Amniotic epithelial cell (primary cell): ENCODE measurements around the gene CALCA.
"Not testable (repeated sequence)": the region's sequence is repeated elsewhere in the genome, so short reads cannot be mapped to it uniquely, and the experiment has no call there.

Source experiments
- DNase-seq: peaks from one replicate; pipeline ENCODE4 v3.0.0-alpha.2; 2010; ENCODE audit warnings: low read depth

Gene CALCA, protein sequence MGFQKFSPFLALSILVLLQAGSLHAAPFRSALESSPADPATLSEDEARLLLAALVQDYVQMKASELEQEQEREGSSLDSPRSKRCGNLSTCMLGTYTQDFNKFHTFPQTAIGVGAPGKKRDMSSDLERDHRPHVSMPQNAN

DNA sequence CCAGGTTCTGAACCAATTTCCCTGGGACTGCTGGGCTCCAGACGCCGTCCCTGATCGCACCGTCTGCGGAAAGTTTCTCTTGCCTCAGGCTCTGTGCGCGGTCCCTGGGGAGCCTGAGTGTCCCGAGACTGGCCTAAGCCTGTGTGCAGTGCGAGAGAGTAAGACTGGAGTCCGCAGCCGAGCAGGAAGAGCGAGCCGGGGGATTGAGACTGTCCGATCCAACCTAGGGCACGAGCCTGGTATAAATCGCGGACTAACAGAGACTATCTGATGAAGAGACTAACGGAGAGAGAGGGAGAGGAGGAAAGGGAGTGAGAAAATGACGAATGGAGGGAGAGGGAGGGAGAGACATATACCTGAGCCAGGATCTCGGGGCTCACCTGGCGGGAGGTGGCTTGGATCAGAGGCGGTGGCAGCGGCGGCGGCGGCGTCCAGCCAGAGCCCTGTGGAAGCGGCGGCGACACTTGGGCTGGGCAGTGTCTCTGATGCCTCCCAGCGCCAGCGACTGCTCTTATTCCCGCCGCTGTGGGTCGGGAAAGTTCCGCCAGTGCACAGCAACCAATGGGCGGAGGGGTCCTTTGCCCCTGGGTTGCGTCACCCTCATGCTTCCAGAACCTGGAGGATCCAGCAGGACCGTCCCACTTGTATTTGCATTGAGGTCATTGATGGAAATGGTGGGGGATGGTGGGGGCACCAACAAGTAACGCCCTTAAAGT, at the start of gene CALCA:
Gene CALCA, minus strand, starts transcription at position 487 of the 716 bp plus-strand sequence. CDS start 1,159 bp downstream, outside the sequence.
- no peak for DNase-seq

DNA sequence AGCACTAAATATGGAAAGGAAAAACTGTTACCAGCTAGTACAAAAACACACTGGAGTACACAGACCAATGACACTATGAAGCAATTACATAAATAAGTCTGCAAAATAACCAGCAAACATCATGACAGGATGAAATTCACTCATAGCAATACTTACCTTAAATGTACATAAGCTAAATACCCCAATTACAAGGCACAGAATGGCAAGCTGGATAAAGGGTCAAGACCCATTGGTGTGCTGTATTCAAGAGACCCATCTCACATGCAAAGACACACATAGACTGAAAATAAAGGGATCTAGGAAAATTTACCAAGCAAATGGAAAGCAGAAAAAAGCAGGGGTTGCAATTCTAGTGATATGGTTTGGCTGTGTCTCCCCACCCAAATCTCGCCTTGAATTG, 44.0 kb upstream of the CALCA start:
- DNase-seq: no peak

DNA sequence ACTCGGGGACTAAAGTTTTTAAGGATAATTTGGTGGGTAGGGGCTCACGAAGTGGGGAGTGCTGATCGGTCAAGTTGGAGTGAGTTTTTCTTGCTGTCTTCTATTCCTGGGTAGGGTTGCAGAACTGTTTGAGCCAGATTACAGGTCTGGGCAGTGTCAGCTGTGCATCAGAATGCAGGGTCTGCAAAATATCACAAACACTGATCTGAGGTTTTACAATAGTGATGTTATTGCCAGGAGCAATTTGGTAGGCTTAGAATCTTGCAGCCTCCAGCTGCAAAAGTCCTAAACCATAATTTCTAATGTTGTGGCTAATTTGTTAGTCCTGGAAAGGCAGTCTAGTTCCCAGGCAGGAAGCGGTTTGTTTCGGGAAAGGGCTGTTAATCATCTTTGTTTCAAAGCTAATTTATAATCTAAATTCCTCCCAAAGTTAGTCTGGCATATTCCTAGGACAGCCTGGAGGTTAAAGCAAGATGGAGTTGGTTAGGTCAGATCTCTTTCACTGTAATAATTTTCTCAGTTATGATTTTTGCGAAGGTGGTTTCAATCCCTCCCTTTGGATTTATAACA, 39.7 kb upstream of the CALCA start:
- DNase-seq: no peak

DNA sequence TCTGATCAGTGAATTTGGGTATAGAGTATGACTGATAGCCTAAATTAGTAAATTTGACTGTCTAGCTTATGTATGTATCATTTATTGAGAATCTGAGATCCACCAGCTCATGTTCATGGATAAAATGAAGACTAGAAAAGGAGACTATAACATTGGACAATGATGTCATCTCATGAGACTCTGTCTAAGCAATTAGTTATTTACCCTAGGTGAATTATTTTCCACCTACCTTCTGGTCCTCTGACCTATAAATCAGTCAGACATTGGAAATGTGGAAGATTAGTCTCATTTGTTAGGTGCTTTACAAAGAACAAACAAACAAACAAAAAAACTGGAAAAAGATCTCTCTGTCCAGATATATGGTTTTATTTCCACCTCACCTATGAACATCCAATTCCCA, 38.7 kb upstream of the CALCA start:
- no peak for DNase-seq

DNA sequence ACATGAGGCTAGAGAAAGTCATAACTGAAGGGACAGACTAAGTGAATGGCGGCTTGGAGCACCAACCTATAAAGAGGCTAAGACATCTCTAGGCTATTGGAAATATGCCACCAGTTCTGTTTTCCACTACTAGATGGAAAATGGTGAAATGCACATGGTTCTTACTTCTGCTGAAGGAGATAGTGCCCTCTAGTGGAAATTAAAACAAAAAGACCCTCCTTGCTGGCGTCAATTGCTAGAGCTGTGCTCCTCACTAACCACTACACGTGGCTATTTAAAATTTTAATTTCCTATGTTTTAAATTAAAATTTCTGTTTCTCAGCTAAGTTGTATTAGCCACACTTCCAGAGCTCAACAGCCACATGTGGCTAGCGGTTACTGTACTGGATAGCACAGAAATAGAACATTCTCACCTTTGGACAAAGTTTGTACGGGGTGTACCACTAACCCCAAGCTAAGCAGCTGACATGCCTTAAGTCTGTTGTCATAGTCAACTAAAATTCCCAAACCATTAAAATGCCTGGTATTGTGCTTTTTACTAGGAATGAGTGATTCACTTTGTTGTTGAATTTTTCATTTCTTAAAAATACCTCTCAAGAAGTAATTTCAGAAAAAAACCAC, 34.1 kb upstream of the CALCA start:
- DNase-seq: peak; percentile 62

DNA sequence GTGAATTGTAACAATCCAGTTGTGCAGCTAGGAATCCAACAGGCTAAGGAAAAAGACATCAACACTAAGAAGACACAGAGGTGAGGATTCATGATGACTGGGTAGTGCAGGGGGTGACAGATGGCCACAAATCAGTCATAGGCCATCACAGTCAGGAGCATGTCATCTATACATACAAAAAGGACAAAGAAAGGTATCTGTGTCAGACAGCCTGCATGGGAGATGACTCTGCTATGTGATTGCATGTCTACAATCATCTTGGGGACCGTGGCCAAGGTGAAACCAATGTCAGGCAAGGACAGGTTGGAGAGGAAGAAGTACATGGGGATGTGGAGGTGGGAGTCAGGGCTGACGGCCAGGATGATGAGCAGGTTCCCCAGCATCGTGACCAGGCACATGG, 16.0 kb upstream of the CALCA start:
- not testable (repeated sequence) for DNase-seq

DNA sequence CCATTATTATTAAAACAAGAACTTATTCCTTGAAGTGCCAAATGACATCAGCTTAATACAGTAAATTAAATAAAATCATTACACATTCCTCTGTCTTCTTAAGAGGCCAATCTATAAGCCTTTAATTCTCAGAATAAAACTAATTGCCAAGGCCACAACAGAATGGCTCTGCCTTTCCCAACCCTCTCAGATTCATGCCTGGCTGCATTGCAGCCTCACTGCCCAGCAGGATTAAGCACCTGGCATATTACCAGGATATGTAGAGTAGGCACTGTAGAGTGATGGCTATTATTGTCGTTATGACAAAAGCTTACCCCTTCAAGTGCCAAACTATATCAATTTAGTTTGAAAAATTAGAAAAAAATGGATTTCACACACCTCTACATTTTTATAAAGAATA, 9.4 kb upstream of the CALCA start:
- DNase-seq: no peak

DNA sequence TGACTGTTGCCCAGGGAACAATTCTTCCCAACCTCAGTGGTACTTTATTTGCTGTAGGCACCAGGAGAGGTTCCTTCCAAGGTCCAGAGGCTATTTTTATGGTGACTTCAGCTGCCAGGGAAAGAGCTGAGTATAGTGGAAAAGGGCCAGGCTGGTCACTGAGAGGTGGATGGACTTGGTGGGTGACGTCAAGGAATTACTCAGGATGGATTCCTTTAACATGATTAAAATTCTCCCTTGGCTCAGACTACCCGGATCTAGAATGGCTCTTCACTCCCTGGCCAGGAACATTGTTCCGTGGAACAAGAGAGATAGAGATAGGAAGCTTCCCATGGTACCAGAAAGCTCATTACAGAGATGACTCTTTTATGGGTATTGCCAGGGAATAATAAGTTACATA, 8.7 kb upstream of the CALCA start:
- peak; percentile 44 for DNase-seq

DNA sequence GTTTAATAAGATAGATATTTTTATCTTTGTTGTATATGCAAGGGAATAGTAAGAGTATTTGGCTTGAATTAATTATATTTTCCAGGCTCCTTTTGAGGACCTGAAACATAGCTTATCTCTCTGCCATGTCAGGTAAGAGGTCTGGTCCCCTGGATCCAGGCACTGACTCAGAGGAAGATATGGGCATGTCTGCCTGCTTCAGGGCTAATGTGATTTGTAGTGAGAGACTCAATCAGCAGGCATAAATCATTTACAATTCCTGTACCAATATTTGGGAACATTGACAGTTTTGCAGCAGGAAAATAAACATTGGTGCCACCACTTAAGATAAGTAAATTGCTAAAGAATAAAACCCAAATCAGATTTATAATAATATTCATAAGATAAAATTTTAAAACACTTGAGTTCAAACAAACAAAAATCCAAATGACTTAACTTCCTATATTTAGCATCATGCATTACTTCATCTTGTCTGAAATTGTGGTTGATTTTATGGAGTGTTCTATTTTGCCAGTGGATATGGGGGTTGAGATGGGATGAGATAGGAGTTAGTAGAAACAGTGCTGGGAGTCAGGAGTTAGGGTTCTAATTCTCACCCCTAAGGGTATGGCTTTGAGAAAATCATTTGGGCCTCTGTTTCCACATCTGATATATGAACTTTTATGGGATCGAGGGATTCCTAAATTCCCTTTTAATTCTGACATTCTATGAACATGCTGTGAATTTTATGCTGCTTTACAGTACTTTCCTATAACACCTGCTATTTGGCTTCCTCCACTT, 5.1 kb upstream of the CALCA start:
- no peak for DNase-seq

DNA sequence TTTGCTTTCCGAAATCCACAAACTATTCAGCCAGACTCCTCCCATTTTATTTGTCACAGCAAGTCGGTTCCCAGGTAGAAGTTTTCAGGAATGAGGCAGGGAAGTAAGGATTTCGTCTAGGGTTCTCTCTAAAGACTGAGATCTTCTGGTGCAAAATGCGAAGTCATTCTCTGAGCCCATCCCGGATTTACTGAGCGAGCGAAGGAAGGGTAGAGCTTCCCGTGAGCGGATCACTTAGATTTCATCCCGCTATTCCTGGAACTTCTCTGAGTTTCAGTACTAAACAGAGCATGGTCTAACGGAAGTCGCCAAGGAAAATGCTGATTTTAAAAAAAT, 3.1 kb upstream of the CALCA start:
- DNase-seq: no peak

DNA sequence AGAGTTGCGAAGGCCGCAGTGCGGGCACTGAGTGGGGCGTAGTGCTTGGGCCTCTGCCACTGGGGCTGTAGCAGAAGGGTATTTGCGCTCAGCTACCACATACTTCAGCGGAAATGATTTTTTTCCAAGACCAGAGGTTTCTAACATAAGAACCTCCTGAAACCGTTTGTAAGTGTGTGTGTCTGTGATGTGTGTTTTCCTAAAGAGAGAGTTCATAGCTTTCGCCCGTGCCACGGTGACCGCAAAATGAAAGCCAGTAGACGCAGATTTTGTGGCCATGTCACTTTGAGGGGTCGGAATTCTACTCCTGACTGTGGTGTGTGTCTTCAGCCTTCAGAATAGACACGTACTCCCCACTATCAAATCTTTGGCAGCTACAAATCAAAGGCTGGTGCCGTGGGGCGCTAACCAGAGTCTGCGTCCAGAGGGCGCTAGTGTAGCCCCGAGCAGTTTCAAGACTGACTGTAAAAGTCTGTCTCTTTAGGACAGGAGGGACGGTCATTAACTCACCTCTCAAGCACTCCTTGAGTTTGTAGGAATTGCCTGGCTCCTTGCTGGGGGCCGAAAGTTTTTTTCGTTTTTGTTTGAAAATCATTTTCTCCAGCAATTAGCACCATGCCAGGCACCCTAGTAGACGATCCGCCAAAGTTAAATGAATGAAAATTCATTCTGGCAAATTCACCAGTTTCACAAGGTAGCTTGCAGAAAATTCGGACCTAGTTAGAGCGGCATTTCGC, 2.5 kb upstream of the CALCA start:
- DNase-seq: peak; percentile 26

DNA sequence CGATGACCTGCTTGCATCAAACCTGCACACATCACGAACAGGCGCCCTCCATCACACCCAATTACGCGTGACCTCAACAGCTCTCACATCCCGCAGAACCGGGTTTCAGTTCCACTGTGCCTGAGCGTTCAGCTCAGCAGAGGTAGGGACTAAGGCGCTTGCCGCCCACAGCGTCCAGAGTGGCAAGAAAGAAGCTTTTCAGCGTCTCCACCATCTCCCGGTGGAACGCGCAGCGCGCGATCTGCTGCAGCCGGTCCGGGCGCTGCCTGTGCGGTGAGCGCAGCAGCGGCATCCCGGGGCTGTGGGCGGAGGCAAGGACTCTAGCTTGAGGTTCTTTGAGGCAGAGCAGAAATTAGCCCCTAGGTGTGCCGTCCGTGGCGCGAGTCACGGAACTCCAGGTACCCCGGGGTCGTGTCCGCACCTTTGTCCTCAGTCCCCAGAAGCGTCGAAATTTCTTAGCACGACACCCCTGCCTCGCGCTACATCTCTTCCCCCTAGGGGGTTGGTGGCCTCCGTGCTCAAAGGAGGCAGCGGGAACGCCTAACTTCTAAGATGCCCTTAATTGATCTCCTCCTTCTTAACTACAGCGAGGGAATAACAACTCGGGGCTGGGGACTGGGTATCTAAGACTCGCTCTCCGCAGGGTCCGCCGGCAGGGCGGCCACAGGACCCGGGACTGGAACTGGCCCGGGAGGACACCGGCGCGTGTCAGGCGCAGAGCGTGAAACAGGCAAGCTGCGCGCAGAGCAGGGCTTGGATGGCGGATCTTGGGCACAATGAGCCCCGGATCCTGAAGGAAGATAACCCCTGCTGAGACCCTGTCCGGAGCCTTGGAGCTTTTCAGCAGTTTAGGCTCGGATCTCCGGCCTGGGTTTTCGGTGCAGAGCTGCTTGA, 1.7 kb upstream of the CALCA start:
- DNase-seq: peak; percentile 8

DNA sequence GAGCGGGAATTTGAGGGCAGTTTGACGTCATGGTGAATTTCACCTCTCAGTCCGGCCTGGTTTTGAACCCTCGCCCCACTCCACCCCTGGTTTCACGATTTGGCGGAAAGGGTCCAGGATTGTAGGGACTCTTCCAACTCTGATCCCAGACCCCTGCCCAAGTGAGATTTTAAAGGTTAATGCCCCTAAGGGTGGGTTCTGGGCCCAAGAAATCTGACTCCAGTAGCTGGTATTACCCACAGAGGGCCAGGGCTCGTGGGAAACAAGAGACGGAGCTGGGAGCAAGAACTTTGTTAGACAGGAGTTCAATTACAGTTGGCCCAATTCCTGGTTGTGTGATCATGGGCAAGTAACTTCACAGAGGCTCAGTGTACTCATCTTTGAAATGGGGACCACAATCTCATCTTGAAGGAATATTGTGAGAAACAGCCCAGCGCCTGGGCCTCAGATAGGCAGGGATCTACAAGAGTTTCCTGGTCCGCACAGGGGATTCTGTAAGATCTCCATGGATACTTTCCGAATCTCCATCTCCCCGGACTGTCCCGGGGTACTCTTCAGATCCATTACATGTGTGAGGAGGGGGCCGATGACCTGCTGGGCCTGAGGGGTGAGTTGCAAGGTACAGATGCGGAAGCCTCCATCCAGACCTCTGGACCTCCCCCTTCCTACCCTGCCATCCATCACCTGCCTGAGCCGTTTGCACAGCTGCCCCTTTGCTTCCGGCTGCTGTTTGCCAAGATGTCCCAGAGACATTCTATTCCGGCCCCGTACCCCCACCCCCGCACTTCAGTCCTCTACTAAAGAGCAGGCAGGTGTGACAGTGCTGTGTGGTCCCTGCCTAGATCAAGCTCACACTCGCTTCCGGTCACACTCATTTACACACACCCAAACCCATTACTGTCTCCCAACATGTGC, 687 bp upstream of the CALCA start:
- DNase-seq: no peak

DNA sequence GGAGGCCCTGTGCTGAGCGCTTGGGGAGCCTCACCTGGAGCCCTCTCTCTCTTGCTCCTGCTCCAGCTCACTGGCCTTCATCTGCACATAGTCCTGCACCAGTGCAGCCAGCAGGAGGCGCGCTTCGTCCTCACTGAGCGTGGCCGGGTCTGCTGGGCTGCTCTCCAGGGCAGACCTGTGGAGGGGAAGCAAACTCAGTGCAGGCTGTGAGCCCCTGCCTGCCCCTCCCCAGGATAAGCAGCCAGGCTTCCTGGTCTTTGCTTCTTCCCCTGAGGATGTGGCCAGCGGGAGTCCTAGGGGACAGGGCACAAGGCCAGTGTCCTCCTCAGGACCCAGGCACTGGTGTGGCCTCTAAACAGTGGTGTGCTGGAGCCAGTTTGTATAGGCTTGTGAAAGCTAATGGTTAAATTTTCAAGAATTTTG, 2.2 kb downstream of the CALCA start:
- DNase-seq: peak; percentile 6

DNA sequence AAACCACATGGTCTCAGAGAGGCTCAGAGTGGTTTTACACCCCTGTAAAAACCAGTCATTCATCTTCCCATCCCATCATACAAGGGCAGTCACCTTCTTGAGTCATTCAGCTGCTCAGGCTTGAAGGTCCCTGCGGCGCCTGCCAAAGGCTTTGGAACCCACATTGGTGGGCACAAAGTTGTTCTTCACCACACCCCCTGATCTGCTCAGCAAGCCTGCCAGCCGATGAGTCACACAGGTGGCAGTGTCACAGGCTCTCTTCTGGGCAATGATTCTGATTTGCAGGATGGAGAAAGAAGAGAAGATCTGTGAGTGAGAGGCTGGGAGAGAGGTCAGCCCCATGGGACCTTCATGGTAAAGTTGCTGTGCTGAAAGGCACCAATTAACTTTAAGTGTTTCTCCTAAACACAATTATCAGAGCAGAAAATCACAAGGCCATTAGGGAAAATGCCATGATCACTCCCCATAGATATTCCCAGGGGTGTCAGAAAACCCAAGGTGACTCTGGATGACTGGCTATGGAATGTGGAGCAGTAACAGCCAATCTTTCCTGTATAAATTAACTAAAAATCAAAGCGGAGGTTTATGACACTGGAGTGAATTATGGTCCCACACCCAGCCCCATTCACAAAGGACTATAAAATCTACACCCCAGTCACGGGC, 4.4 kb downstream of the CALCA start:
- no peak for DNase-seq

DNA sequence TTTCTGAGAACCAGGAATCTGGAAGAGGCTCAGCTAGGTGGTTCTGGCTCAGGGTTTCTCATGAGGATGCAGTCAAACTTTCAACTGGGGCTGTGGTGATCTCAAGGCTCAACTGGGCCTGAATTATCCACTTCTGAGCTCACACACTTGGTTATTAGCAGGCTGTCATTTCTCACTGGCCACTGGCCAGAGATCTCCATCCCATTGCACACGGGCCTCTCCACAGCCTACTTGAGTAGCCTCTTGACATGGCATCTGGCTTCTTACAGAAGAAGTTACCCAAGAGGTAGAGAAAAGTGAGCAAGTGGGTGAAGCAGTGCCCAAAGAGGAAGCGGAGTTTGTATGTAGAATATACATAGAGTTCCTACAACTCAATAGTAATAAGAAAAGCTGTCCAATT, 16.0 kb downstream of the CALCA start:
- DNase-seq: no peak

DNA sequence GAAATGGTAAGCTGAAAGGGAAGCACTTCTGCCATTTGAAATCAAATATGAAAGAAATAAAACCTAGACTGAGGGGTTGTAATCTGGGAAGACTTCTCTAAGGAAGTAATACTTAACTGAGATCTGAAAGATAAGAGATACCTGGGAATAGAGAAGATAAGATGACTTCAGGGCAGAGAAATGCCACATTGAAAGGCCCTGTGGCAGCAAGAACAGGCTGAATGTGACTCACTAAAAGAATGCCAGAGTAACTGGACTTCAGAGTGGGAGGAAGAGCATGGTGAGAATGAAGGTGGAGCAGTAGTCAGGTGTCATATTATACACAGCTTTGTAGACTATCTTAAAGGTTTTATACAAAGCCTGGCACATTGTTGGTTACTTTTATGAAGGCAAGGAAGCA, 17.6 kb downstream of the CALCA start:
- no peak for DNase-seq

DNA sequence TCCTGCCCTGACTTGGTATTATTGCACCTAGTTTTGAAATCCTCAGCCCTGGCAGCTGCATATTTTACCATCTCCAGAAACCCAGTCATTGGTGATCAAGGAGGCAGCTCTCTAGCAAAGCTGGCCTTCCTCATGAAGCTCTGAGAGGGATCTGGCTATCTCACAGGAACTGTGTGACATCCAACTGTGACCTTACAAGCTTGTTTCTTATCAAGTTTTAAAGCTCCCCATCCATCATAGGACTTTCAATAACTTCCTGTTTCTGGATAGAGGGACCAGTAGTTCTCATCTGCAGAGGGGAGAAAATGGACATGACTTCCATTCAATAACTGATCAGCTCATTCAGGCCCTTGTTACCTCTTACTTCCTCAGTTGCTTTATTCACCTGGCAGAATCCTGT, 18.2 kb downstream of the CALCA start:
- DNase-seq: no peak

DNA sequence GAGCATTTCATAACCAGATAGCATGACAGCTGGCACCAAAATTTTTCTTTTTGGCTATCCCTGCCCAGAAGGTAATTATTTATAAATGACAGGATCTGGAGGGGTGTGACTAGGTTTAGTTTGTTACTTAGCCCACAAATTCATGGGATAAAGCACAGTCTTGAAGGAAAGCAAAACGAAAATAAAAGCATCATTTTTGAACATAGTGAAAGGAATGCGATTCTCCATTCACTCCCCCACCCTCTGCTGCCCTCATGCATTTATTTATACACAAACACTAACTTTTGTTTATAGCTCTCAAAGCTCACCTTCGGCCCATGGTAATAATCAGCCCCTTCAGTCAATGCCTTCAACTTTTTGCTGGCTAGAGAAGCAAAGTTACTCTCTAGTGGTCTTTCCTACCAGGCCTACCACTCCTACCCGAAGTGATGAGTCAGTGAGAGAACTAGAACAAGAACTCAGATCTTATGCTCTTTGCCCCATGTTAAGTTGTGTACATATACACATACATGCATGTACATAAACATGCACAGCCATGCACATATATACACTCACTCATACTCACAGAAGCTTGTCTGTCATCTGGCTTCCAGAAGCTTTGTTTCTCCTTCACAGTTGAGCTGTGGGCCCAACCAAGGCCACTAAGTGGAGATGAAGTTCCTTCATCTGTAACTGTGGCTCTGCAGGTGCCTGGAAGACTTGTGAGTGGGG, 22.6 kb downstream of the CALCA start:
- no peak for DNase-seq
